ENCODE measurements around the gene C20orf173. TPM values are rescaled to one million over a fixed set of nuclear protein-coding genes. Genes with fewer than 3 reads are reported as not detected.

Gene C20orf173
- total and polyA plus RNA-seq, 2 of the 13 experiments (the other 11 are each of a cell fraction or from before 2014, with no cell fraction given): not detected

DNA sequence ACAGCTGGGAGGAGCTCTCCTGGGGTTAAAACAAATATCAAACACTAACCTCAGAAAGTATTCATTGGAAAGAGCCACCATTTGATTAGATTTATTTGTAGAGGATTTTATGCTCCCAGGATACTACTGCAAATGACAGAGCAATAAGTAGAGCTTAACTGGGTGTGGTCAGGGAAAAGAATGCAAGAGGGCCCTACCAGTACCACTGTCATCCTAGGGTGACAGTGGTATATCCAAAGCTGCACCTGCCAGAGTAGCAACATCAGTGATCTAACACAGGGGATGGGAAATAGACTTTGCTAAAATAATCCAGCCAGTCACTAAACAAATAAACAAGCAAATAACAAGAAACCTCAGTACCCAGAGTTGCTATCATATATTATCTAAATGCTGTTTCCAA lies 42.1 kb upstream of the C20orf173 start (continued):
- no peak for TF ChIP-seq KLF15 (CRISPR knock-in tag; IDR thresholded peaks at IDR 0.05; ENCODE audit: borderline replicate concordance)
- TF ChIP-seq ZNF451 (CRISPR knock-in tag; IDR thresholded peaks at IDR 0.05): no peak
- no peak for TF ChIP-seq HMGA1 (CRISPR knock-in tag; conservative IDR thresholded peaks at IDR 0.05)
- no peak for TF ChIP-seq NFYC (CRISPR knock-in tag; IDR thresholded peaks at IDR 0.05)
- no peak for TF ChIP-seq ZFP91 (CRISPR knock-in tag; IDR thresholded peaks at IDR 0.05; ENCODE audit: borderline replicate concordance)
- TF ChIP-seq ZNF414 (CRISPR knock-in tag; IDR thresholded peaks at IDR 0.05): no peak
- no peak for TF ChIP-seq FOXM1 (CRISPR knock-in tag; IDR thresholded peaks at IDR 0.05)
- no peak for TF ChIP-seq DMAP1 (CRISPR knock-in tag; IDR thresholded peaks at IDR 0.05)

- H3K79me2 ChIP-seq (ENCODE audit: insufficient read depth, low read length): no peaks in the 10 kb centered on the region
- H4K20me1 ChIP-seq (ENCODE audit: insufficient read depth, low read length): no peaks in the 10 kb centered on the region
- no peak overlapping the region for H3K4me2 ChIP-seq (ENCODE audit: low read depth, low read length)
- DNase-seq (ENCODE audit: low spot score) (peak; percentile 78), FAIRE-seq (peak; percentile 36), ATAC-seq (peak; percentile 95)
- H3K4me3 ChIP-seq (replicated peaks in 1 of 3; ENCODE audit: insufficient read depth in 1 of 3, low read depth in 2 of 3, low read length in 3 of 3): no peak overlapping the region
- no peaks in the 10 kb centered on the region for H3K36me3 ChIP-seq (replicated peaks in 1 of 2; ENCODE audit: control insufficient read depth in 1 of 2, insufficient read depth in 2 of 2, low read length in 2 of 2)
- peaks cover 8% of the 10 kb centered on the region for H3K9me3 ChIP-seq (ENCODE audit: low read length)
- CTCF ChIA-PET (ENCODE audit: low intra/inter-chr PET ratio, low total read pairs): interaction anchor here (1.0 to 1.5 kb wide), 3 partner anchors 35 to 51 kb away, joined by 3 to 5 read pairs (median 4); no protein-coding TSS in a partner anchor
- WGBS (ENCODE audit: low lambda C conversion rate): 2% methylated on average over 2 of the region's 2 CpGs
- BruUV-seq (replicated peaks): no TSS peak
- no peaks in the 10 kb centered on the region for H3K27me3 ChIP-seq (ENCODE audit: control insufficient read depth in 1 of 2, insufficient read depth in 2 of 2, low read length in 2 of 2)
- POLR2A ChIA-PET: interaction anchor here (1.8 kb wide), 1 partner anchor 50 kb away, joined by 4 read pairs; no protein-coding TSS in a partner anchor
- H3K4me1 ChIP-seq (ENCODE audit: insufficient read depth, low read length): no peaks in the 10 kb centered on the region
- in situ Hi-C loops (cut with HindIII; ENCODE audit: extremely low pct_ligation_motif_present, low pct_unique_long_range_greater_than_20kb) (no loop called here), intact Hi-C loops (cut with micrococcal nuclease; ENCODE audit: unreplicated experiment) (loop anchor here (1.0 to 5.0 kb wide), 2 partner anchors 36 to 49 kb away; partner anchors contain the start of gene SPAG4)
- no peak overlapping the region for H3K27ac ChIP-seq (ENCODE audit: extremely low read length, insufficient read depth, low read length)
- H3K9ac ChIP-seq (ENCODE audit: insufficient read depth, low read depth, low read length): no peak overlapping the region
- no peak overlapping the region for H2AFZ ChIP-seq (ENCODE audit: low read length)
- peak; percentile 19; the same call in 1 of the 2 replicates for TF ChIP-seq ETV5 (CRISPR knock-in tag; IDR thresholded peaks at IDR 0.05; ENCODE audit: borderline replicate concordance)
- TF ChIP-seq NR2F2 (IDR thresholded peaks at IDR 0.05; ENCODE audit: borderline replicate concordance, low read depth): no peak
- peak; percentile 45; the same call in 1 of the 2 replicates for TF ChIP-seq ZNF614 (CRISPR knock-in tag; IDR thresholded peaks at IDR 0.05; ENCODE audit: borderline replicate concordance)
- TF ChIP-seq ERF (CRISPR knock-in tag; IDR thresholded peaks at IDR 0.05): 0 out of 2 replicates have a peak, but pooled peaks have one; percentile 60
- TF ChIP-seq MIXL1 (CRISPR knock-in tag; IDR thresholded peaks at IDR 0.05): peak; percentile 76
- TF ChIP-seq PRDM10 (CRISPR knock-in tag; IDR thresholded peaks at IDR 0.05; ENCODE audit: low read depth): no peak
- TF ChIP-seq, protein P1, sequence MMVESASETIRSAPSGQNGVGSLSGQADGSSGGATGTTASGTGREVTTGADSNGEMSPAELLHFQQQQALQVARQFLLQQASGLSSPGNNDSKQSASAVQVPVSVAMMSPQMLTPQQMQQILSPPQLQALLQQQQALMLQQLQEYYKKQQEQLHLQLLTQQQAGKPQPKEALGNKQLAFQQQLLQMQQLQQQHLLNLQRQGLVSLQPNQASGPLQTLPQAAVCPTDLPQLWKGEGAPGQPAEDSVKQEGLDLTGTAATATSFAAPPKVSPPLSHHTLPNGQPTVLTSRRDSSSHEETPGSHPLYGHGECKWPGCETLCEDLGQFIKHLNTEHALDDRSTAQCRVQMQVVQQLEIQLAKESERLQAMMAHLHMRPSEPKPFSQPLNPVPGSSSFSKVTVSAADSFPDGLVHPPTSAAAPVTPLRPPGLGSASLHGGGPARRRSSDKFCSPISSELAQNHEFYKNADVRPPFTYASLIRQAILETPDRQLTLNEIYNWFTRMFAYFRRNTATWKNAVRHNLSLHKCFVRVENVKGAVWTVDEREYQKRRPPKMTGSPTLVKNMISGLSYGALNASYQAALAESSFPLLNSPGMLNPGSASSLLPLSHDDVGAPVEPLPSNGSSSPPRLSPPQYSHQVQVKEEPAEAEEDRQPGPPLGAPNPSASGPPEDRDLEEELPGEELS (CRISPR knock-in tag; IDR thresholded peaks at IDR 0.05): 0 out of 2 replicates have a peak, but pooled peaks have one; percentile 14
- no peak for TF ChIP-seq RFX3 (CRISPR knock-in tag; IDR thresholded peaks at IDR 0.05)
- 0 out of 2 replicates have a peak, but pooled peaks have one; percentile 47 for TF ChIP-seq TGIF2 (CRISPR knock-in tag; IDR thresholded peaks at IDR 0.05)
These were observed 39.2 kb upstream of the C20orf173 start for GRCh38 chr20:35568645-35569044.
